ENCODE data around the gene NRXN2. TPM values are rescaled to one million over a fixed set of nuclear protein-coding genes. Genes with fewer than 3 reads are reported as not detected.
"Not testable (repeated sequence)": the region's sequence is repeated elsewhere in the genome, so short reads cannot be mapped to it uniquely, and the experiment has no call there.

Gene NRXN2
- total and polyA plus RNA-seq, 2 donors (not counting 3 experiments of a cell fraction or from before 2014, with no cell fraction given), result not detected

GRCh38 chr11:64665411-64665821, 57.6 kb downstream of the NRXN2 start:
- H3K27ac ChIP-seq (ENCODE audit: insufficient read depth, low read depth, low read length), result no peak overlapping the region
- H3K4me1 ChIP-seq (ENCODE audit: control insufficient read depth, extremely low read depth, insufficient read depth, low read length), result no peaks in the 10 kb centered on the region
- H3K79me2 ChIP-seq (ENCODE audit: control insufficient read depth, insufficient read depth, low read length), result no peaks in the 10 kb centered on the region
- H4K20me1 ChIP-seq (replicated peaks; ENCODE audit: control insufficient read depth, extremely low read depth, insufficient read depth, low read length), result no peaks in the 10 kb centered on the region
- no peaks in the 10 kb centered on the region for H3K9me3 ChIP-seq (replicated peaks; ENCODE audit: control insufficient read depth, insufficient read depth, low read length)
- H3K36me3 ChIP-seq (ENCODE audit: control insufficient read depth in 2 of 2, extremely low read depth in 1 of 2, insufficient read depth in 2 of 2, low read length in 2 of 2), result no peaks in the 10 kb centered on the region
- BruUV-seq (replicated peaks), result no TSS peak
- intact Hi-C loops (cut with micrococcal nuclease) (no loop called here), dilution Hi-C loops (cut with MboI; ENCODE audit: extremely low pct_ligation_motif_present, low sequenced_read_pairs) (no loop called here)
- ChIA-PET CTCF (interaction anchor here (1.2 kb wide), 1 partner anchor 23 kb away, joined by 4 read pairs; no protein-coding TSS in a partner anchor), POLR2A (no interaction called here)
- H2AFZ ChIP-seq (ENCODE audit: low read depth, low read length), result no peak overlapping the region
- TF ChIP-seq CTCF (IDR thresholded peaks at IDR 0.05; ENCODE audit: extremely low read depth in 1 of 2, insufficient read depth in 1 of 2, low read depth in 1 of 2, low read length in 2 of 2) (no peak), JUN (IDR thresholded peaks at IDR 0.05; ENCODE audit: borderline replicate concordance, insufficient read depth, insufficient read length, low read depth) (no peak)
- TF ChIP-seq, protein P1, sequence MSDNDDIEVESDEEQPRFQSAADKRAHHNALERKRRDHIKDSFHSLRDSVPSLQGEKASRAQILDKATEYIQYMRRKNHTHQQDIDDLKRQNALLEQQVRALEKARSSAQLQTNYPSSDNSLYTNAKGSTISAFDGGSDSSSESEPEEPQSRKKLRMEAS (IDR thresholded peaks at IDR 0.05; ENCODE audit: insufficient read depth, insufficient read length), result no peak
- H3K4me3 ChIP-seq (replicated peaks in 1 of 3; ENCODE audit: insufficient read depth in 1 of 3, low read depth in 1 of 3, low read length in 3 of 3), result no peak overlapping the region
- no peak overlapping the region for H3K9ac ChIP-seq (replicated peaks; ENCODE audit: extremely low read depth, insufficient read depth, low read length)
- peaks cover 0 to 3% of the 10 kb centered on the region in 2 experiments for H3K27me3 ChIP-seq (ENCODE audit: control insufficient read depth in 2 of 2, insufficient read depth in 2 of 2, low read length in 2 of 2)
- no peak for FAIRE-seq
- DNase-seq (ENCODE audit: low read depth, low spot score), result no peak
- H3K9me1 ChIP-seq (replicated peaks; ENCODE audit: control insufficient read depth, extremely low read depth, insufficient read depth, low read length), result no peaks in the 10 kb centered on the region
- no peak overlapping the region for H3K4me2 ChIP-seq (ENCODE audit: insufficient read depth, low read length)

GRCh38 chr11:64664236-64664870, 58.6 kb downstream of the NRXN2 start:
- H2AFZ ChIP-seq (ENCODE audit: low read depth, low read length); H3K79me2 ChIP-seq (ENCODE audit: control insufficient read depth, insufficient read depth, low read length); H3K27ac ChIP-seq (ENCODE audit: insufficient read depth, low read depth, low read length); FAIRE-seq; H3K27me3 ChIP-seq (ENCODE audit: control insufficient read depth in 2 of 2, insufficient read depth in 2 of 2, low read length in 2 of 2); H3K9me3 ChIP-seq (replicated peaks; ENCODE audit: control insufficient read depth, insufficient read depth, low read length); POLR2A ChIA-PET; H3K9ac ChIP-seq (replicated peaks; ENCODE audit: extremely low read depth, insufficient read depth, low read length); H4K20me1 ChIP-seq (replicated peaks; ENCODE audit: control insufficient read depth, extremely low read depth, insufficient read depth, low read length); BruUV-seq (replicated peaks); H3K4me3 ChIP-seq (replicated peaks in 1 of 3; ENCODE audit: insufficient read depth in 1 of 3, low read depth in 1 of 3, low read length in 3 of 3); DNase-seq (ENCODE audit: low read depth, low spot score); H3K9me1 ChIP-seq (replicated peaks; ENCODE audit: control insufficient read depth, extremely low read depth, insufficient read depth, low read length); H3K4me1 ChIP-seq (ENCODE audit: control insufficient read depth, extremely low read depth, insufficient read depth, low read length); H3K4me2 ChIP-seq (ENCODE audit: insufficient read depth, low read length); CTCF ChIA-PET; intact Hi-C loops (cut with micrococcal nuclease); H3K36me3 ChIP-seq (ENCODE audit: control insufficient read depth in 2 of 2, extremely low read depth in 1 of 2, insufficient read depth in 2 of 2, low read length in 2 of 2); dilution Hi-C loops (cut with MboI; ENCODE audit: extremely low pct_ligation_motif_present, low sequenced_read_pairs): not testable (repeated sequence)

All from endothelial cell of umbilical vein (primary cell).